ENCODE data around the gene MRTFA.
"Not testable (repeated sequence)": the region's sequence is repeated elsewhere in the genome, so short reads cannot be mapped to it uniquely, and the experiment has no call there.

The MRTFA gene

DNA sequence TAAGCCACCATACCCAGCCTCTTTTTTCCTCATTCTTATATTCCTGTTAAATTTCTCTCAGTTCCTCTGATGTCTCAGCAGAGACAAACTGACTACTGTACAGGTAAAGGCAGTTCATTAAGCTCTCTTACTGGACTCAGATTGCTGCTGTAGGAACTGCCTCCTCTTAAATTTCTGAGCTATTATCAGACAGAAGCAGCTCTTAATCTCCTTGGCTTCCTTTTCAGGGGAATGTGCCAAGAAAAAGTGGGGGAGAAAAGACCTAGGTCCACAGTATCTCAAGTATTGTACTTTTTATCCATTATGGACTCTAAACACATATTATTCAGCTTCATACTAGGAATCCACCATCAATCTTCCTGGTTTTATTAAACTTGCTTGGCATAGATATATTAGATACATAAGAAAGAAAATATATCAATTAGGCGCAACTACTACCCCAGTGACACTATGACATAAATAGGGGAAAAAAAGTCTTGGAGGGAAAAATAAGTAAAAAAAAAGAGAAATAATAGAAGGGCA lies 26.1 kb downstream of the MRTFA start:
- Mint-ChIP-seq H3K9me3 (no peaks in the 10 kb centered on the region), H3K27me3 (no peaks in the 10 kb centered on the region), H3K27ac (no peak overlapping the region), H3K36me3 (peaks cover 7% of the 10 kb centered on the region), H3K4me3 (no peak overlapping the region), H3K4me1 (peaks cover 5% of the 10 kb centered on the region)
- DNase-seq = no peak
- CTCF ChIA-PET = interaction anchor here (1.4 to 1.5 kb wide), 2 partner anchors 9 to 173 kb away, joined by 3 to 4 read pairs; no protein-coding TSS in a partner anchor

DNA sequence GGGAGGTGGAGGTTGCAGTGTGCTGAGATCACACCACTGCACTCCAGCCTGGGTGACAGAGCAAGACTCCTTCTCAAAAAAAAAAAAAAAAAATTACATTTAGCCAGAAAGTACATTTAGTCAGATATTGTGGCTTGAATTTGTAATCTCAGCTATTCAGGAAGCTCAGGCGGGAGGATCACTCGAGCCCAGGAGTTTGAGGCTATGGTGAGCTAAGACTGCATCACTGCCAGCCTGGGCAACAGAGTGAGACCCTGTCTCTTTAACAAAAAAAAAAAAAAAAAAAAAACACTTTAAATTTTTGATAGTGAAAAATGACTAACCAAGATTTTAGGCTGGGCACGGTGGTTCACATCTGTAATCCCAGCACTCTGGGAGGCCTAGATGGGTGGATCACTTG lies 27.3 kb downstream of the MRTFA start:
- CTCF ChIA-PET = interaction anchor here (0.7 kb wide), 1 partner anchor 231 kb away, joined by 3 read pairs; no protein-coding TSS in a partner anchor
- no peak for DNase-seq
- no peaks in the 10 kb centered on the region for H3K27me3 Mint-ChIP-seq
- H3K36me3 Mint-ChIP-seq = peaks cover 5% of the 10 kb centered on the region
- H3K27ac Mint-ChIP-seq = no peak overlapping the region
- peaks cover 10% of the 10 kb centered on the region for H3K4me1 Mint-ChIP-seq
- H3K4me3 Mint-ChIP-seq = no peak overlapping the region
- H3K9me3 Mint-ChIP-seq = no peaks in the 10 kb centered on the region

DNA sequence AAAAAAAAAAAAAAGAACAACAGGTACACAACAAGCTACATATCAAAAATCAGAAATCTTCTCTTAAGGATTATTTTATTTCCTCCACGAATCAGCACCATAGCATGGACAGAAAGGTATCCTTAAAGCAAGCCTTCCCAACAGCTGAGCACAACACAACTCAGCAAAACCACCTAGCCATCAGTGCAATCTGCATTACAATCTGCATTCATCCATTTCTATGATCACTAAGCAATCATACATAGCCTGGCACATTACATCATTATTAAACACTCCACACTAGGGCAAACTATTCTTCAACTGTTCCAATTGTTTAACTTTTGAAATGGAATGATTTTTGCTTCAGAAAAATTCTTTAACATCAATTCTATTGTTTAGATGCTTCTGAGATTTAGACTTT lies 29.0 kb downstream of the MRTFA start:
- CTCF ChIA-PET = no interaction called here
- Mint-ChIP-seq H3K4me1 (peaks cover 10% of the 10 kb centered on the region), H3K9me3 (no peaks in the 10 kb centered on the region), H3K27me3 (no peaks in the 10 kb centered on the region), H3K27ac (no peak overlapping the region), H3K36me3 (no peaks in the 10 kb centered on the region), H3K4me3 (no peak overlapping the region)
- DNase-seq = no peak

DNA sequence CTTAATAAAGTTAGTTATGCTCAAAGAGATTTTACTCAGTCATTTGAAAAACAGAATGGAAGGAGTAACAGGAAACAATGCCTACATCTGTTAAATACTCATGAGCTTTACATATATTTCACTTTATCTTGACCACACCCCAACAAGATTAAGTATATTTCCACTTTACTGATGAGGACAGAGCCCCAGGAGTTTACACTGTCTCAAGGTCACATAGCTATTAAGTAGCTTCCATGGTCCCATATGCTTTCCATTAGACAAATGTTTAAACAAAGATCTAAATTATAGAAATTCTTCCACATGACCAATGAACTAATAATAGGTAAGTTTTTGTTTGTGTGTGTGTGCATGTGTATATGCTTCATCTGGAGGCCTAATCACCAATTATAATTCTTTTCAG lies 30.2 kb downstream of the MRTFA start:
- H3K27me3 Mint-ChIP-seq = no peaks in the 10 kb centered on the region
- no peak for DNase-seq
- no peak overlapping the region for H3K4me3 Mint-ChIP-seq
- no peak overlapping the region for H3K27ac Mint-ChIP-seq
- peaks cover 10% of the 10 kb centered on the region for H3K4me1 Mint-ChIP-seq
- H3K36me3 Mint-ChIP-seq = no peaks in the 10 kb centered on the region
- CTCF ChIA-PET = interaction anchor here (0.7 kb wide), 2 partner anchors 9 to 11 kb away, joined by 3 read pairs; no protein-coding TSS in a partner anchor
- no peaks in the 10 kb centered on the region for H3K9me3 Mint-ChIP-seq

DNA sequence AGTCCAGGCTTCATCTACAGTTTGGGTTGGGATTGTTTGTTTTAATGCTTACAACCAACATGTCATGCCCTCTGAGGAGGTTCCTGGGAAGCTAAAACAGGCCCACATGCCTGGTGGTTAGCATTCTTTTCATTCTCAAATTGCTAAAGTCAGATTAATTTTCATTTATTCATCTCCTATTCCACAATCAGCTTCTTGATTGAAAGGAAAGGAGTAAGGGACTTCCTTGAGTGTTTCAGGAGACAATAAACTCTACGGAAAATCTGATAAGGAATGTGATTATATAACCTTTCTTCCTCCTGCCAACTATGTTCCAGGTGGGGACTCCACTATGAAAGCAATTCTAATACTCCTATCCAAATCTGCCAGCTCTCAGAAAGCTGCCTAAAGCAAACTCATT lies 30.8 kb downstream of the MRTFA start:
- DNase-seq = no peak
- Mint-ChIP-seq H3K27ac (no peak overlapping the region), H3K4me1 (peaks cover 10% of the 10 kb centered on the region), H3K36me3 (no peaks in the 10 kb centered on the region), H3K4me3 (no peak overlapping the region), H3K27me3 (no peaks in the 10 kb centered on the region), H3K9me3 (no peaks in the 10 kb centered on the region)
- CTCF ChIA-PET = no interaction called here

DNA sequence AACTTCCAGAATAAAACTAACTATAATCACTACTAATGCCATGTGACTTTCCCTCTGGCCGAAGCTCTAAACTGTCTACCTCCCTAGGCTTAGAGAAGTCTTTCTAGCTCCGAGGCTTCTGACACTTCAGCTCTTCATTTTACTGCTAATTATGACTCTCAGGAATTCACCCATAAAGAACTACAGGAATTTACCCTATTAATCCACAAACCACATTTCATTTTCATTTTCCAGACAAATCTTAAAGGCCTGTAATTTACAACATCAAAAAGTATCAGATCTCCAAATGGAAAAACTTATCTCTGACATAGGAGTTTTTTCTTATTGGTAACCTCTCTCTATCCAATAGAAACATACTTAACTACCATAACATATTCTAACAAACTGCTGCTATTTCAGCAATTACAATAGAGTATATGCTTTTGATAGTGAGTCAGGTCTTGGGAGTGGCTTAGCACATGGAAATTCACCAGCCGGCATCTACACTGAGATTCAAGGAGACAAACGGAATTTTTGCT lies 33.4 kb downstream of the MRTFA start:
- DNase-seq = no peak
- no peaks in the 10 kb centered on the region for H3K36me3 Mint-ChIP-seq
- no peak overlapping the region for H3K27ac Mint-ChIP-seq
- peaks cover 10% of the 10 kb centered on the region for H3K4me1 Mint-ChIP-seq
- no peaks in the 10 kb centered on the region for H3K9me3 Mint-ChIP-seq
- CTCF ChIA-PET = no interaction called here
- no peak overlapping the region for H3K4me3 Mint-ChIP-seq
- H3K27me3 Mint-ChIP-seq = no peaks in the 10 kb centered on the region

DNA sequence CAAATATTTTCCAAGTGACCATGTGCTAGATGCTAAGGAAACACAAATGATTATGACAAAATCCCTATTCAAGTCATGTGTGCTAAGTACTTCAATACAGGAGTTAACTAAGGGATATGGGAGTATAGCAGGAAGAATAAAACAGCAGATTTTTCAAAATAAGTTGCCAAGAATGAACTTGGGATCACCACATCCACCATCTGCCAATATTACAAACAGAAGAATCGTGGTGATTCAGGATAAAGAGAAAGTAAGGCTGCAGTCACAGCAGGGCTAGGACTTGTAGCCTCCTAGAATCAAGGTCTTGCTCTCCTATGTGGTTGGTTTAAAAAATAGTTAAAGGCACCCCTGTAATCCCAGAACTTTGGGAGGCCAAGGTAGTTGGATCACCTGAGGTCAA lies 34.3 kb downstream of the MRTFA start:
- Mint-ChIP-seq H3K27ac (no peak overlapping the region), H3K9me3 (no peaks in the 10 kb centered on the region)
- CTCF ChIA-PET = no interaction called here

DNA sequence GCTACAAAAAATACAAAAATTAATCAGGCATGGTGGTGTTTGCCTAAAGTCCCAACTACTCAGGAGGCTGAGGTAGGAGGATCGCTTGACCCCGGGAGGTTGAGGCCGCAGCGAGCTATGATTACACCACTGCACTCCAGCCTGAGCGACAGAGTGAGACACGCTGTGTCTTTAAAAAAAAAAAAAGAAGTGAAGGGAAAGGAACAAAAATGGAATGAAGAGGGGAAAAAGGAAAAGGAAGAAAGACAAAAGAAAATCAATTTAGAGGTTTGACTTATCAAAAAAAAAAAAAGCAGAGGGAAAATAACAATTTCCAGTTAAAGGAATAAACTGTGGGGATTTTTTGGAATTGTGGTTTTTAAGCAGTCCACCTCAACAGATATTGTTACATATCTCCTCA lies 36.8 kb downstream of the MRTFA start:
- Mint-ChIP-seq H3K9me3 (no peaks in the 10 kb centered on the region), H3K4me3 (no peak overlapping the region), H3K27me3 (no peaks in the 10 kb centered on the region), H3K27ac (no peak overlapping the region), H3K4me1 (peaks cover 6% of the 10 kb centered on the region), H3K36me3 (peaks cover 1% of the 10 kb centered on the region)
- CTCF ChIA-PET = no interaction called here
- no peak for DNase-seq

More for the DNA sequence above, 34.3 kb downstream of the MRTFA start:
- DNase-seq = no peak
- H3K36me3 Mint-ChIP-seq = no peaks in the 10 kb centered on the region
- H3K27me3 Mint-ChIP-seq = no peaks in the 10 kb centered on the region
- peaks cover 10% of the 10 kb centered on the region for H3K4me1 Mint-ChIP-seq
- no peak overlapping the region for H3K4me3 Mint-ChIP-seq

DNA sequence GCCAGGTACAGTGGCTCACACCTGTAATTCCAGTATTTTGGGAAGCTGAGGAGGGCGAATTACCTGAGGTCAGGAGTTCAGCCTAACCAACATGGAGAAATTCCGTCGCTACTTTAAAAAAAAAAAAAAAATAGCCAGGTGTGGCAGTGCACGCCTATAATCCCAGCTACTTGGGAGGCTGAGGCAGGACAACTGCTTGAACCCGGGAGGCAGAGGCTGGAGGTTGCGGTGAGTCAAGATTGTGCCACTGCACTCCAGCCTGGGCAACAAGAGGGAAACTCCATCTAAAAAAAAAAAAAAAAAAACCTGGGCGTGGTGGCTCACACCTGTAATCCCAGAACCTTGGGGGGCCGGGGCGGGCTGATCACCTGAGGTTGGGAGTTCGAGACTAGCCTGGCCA lies 37.8 kb downstream of the MRTFA start:
- DNase-seq, CTCF ChIA-PET, H3K27ac Mint-ChIP-seq, H3K4me3 Mint-ChIP-seq, H3K9me3 Mint-ChIP-seq, H3K36me3 Mint-ChIP-seq, H3K27me3 Mint-ChIP-seq, H3K4me1 Mint-ChIP-seq: not testable (repeated sequence)

DNA sequence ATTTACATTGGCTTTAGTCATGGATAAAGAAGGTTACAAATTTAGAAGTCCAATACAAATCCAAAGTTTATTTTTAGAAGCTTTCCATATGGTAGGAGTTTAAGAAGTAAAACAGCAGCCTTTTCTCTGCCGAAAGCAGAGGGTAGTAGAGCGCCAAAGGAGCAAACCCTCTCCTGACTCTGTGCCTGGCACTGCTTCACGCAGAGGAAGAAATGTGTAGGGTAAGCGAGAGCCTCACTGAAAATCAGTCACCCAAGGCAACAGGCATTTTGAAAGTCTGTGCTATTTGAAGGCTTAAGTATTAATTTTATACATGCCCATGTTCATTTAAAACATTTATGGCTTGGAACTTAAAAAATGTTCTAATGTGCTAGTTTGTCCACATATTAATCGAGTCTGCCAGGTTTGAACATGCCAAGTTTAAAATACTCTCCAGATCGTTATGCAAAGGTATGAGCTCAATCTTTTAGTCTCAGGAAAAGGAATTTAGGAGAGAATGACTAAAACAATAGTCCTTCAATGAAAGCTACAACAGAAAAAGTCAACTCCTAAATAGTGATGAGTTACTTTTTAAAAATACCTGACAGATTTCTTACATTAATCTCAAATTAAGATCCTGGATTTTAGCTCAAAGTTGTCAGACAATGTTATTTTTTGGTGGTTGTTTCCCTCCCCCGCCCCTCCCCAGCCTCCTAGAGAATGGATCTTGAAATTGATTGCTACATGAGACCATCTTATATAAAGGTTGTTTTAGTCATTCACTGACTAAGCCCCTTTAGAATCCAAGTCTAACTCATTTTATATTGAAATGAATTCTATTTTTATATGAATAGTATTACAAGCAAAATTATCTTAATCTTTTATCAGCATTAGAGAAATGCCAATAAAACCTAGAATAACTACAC lies 38.7 kb downstream of the MRTFA start:
- Mint-ChIP-seq H3K4me1 (peaks cover 9% of the 10 kb centered on the region), H3K9me3 (no peaks in the 10 kb centered on the region), H3K27ac (no peak overlapping the region), H3K36me3 (peaks cover 1% of the 10 kb centered on the region), H3K4me3 (no peak overlapping the region), H3K27me3 (no peaks in the 10 kb centered on the region)
- CTCF ChIA-PET = interaction anchor here (1.4 kb wide), 1 partner anchor 9 kb away, joined by 3 read pairs; no protein-coding TSS in a partner anchor
- no peak for DNase-seq

DNA sequence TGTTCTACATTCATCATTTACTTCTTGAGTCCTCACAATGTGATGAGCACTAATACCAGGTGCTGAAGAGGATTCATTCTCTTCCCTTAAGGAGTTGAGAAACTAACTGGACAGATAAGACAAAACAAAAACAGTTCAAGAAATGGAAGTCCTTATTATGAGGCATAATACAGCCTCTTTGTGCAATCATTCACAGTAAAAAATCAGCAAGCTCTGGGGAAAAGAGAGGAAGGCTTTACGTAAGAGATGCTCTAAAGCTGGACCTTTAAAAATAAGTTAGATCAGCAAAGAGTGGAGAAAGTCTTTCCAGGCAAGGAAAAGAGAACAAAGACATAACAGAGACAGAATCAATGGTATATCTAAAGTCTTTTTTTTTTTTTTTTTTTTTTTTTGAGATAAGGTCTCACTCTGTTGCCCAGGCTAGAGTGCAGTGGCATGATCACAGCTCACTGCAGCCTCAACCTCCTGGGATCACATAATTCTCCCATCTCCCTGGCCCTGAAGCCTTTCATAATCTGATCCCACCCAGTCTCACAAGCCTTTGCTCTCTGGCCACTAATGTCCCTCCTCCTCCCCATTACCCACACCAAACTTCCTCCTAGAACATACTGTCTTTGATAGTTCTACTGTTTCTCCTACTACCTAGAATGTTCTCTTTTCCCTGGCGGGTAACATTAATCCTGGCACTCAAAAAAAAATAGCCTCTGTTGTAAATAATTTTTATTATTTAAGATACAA lies 40.9 kb downstream of the MRTFA start:
- DNase-seq = no peak
- no peaks in the 10 kb centered on the region for H3K27me3 Mint-ChIP-seq
- H3K4me1 Mint-ChIP-seq = peaks cover 9% of the 10 kb centered on the region
- H3K27ac Mint-ChIP-seq = no peak overlapping the region
- H3K4me3 Mint-ChIP-seq = no peak overlapping the region
- no peaks in the 10 kb centered on the region for H3K9me3 Mint-ChIP-seq
- H3K36me3 Mint-ChIP-seq = peaks cover 1% of the 10 kb centered on the region
- CTCF ChIA-PET = no interaction called here

DNA sequence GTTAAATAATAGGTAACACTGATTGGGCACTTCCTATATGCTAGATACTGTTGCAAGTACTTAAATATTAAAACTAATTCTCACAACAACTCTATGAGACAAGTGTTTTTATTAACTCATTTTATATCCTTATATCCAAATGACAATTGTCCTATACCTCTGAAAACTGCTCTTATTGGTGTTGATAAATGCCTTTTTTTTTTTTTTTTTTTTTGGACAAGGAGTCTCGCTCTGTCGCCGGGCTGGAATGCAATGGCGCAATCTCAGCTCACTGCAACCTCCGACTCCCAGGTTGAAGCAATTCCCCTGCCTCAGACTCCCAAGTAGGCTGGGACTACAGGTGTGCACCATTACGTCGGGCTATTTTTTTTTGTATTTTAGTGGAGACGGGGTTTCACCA lies 41.6 kb downstream of the MRTFA start:
- no peak overlapping the region for H3K4me3 Mint-ChIP-seq
- H3K27ac Mint-ChIP-seq = no peak overlapping the region
- H3K4me1 Mint-ChIP-seq = peaks cover 9% of the 10 kb centered on the region
- CTCF ChIA-PET = no interaction called here
- H3K9me3 Mint-ChIP-seq = no peaks in the 10 kb centered on the region
- no peaks in the 10 kb centered on the region for H3K27me3 Mint-ChIP-seq
- H3K36me3 Mint-ChIP-seq = peaks cover 3% of the 10 kb centered on the region
- no peak for DNase-seq

DNA sequence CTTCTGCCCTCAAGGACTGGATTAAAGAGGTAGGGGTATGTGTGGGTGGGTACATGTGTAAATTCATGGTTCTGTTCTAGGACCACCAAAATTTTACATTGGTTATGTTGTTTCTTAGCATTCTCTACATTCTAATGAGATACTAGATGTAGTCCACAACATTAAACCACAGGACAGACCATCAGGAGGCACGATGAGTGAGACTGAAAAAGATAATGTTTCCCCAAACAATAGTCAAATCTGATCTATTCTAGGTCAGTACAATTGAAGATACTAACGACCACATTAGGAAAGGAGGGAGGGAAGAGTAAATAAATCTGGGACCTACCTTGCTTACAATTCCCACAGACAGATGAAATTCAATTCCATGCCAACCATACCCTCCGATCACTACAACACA lies 42.2 kb downstream of the MRTFA start:
- no peak overlapping the region for H3K27ac Mint-ChIP-seq
- no peak overlapping the region for H3K4me3 Mint-ChIP-seq
- DNase-seq = no peak
- H3K36me3 Mint-ChIP-seq = peaks cover 5% of the 10 kb centered on the region
- H3K9me3 Mint-ChIP-seq = no peaks in the 10 kb centered on the region
- H3K27me3 Mint-ChIP-seq = no peaks in the 10 kb centered on the region
- CTCF ChIA-PET = interaction anchor here (0.9 kb wide), 1 partner anchor 163 kb away, joined by 3 read pairs; no protein-coding TSS in a partner anchor
- peaks cover 9% of the 10 kb centered on the region for H3K4me1 Mint-ChIP-seq

DNA sequence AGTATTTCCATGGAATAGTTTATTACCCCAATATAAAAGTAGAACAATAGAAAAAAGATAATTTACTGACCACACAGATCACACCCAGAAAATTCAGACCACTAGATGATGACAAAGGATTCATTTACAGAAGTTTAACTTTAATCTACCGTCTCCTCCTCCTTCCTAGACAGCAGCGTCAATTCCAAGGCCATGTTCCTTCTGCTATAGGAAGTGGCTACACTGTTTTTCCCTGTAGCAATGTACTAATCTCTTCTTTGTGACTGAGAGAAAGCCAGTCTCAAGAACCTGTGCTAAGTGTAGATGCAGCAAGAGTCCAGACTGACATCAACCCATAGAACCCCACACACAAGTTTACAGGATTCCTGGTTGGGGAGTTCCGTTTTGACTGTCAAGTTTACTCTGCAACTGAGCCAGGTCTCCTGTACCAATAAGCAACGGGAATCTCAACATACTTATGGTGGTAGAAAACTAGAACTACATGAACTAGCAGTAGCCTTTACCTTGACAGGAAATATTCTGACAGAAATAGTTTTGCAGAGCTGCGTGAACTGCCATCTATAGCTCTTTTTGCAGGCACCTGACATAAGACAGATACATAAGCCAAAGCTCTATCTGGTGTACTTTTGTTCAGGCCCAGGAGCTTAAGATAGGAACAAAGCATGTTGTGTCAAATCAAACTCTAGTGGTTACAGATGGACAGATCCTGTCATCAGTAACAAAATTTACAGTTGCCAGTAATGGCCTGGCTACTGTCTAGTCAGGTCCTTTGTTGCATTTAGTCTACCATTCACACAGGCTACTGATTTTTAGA lies 42.9 kb downstream of the MRTFA start:
- peaks cover 9% of the 10 kb centered on the region for H3K4me1 Mint-ChIP-seq
- no peak overlapping the region for H3K27ac Mint-ChIP-seq

More for the DNA sequence above, 42.9 kb downstream of the MRTFA start:
- Mint-ChIP-seq H3K4me3 (no peak overlapping the region), H3K36me3 (peaks cover 9% of the 10 kb centered on the region), H3K9me3 (no peaks in the 10 kb centered on the region), H3K27me3 (no peaks in the 10 kb centered on the region)
- no peak for DNase-seq
- CTCF ChIA-PET = interaction anchor here (0.9 kb wide), 1 partner anchor 163 kb away, joined by 3 read pairs; no protein-coding TSS in a partner anchor
